ENCODE results near the gene TEX2. TPM values are rescaled to one million over a fixed set of nuclear protein-coding genes. Genes with fewer than 3 reads are reported as not detected.
"Not testable (repeated sequence)": the region's sequence is repeated elsewhere in the genome, so short reads cannot be mapped to it uniquely, and the experiment has no call there.

Gene TEX2
- total RNA-seq, 1 donor from 2014 or later: 58.0 TPM

- Histone ChIP-seq H3K36me3 (no peaks in the 10 kb centered on the region), H3K4me1 (peaks cover 63% of the 10 kb centered on the region), H3K27ac (replicated peaks) (no peak overlapping the region), H3K9me3 (replicated peaks) (peaks cover 4% of the 10 kb centered on the region), H3K4me3 (no peak overlapping the region), H3K27me3 (ENCODE audit: low read depth) (no peaks in the 10 kb centered on the region)
- DNase-seq: no peak
- no peak for TF ChIP-seq CTCF (IDR thresholded peaks at IDR 0.05; ENCODE audit: borderline replicate concordance)
- intact Hi-C loops (cut with micrococcal nuclease): no loop called here
Measured at GRCh38 chr17:64221679-64222078, 41.4 kb downstream of the TEX2 start.

GRCh38 chr17:64220604-64221003 lies 42.5 kb downstream of the TEX2 start:
- DNase-seq; H3K9me3 ChIP-seq (replicated peaks); H3K27ac ChIP-seq (replicated peaks); intact Hi-C loops (cut with micrococcal nuclease); H3K36me3 ChIP-seq; H3K27me3 ChIP-seq (ENCODE audit: low read depth); H3K4me3 ChIP-seq: not testable (repeated sequence)
- peaks cover 64% of the 10 kb centered on the region for H3K4me1 ChIP-seq

GRCh38 chr17:64219571-64219970 lies 43.5 kb downstream of the TEX2 start:
- Histone ChIP-seq H3K4me1 (peaks cover 73% of the 10 kb centered on the region), H3K36me3 (no peaks in the 10 kb centered on the region), H3K9me3 (replicated peaks) (peaks cover 4% of the 10 kb centered on the region), H3K27me3 (ENCODE audit: low read depth) (no peaks in the 10 kb centered on the region), H3K4me3 (no peak overlapping the region), H3K27ac (replicated peaks) (peak overlapping the region; percentile 55)
- no peak for TF ChIP-seq CTCF (IDR thresholded peaks at IDR 0.05; ENCODE audit: borderline replicate concordance)
- DNase-seq: no peak
- intact Hi-C loops (cut with micrococcal nuclease): no loop called here

GRCh38 chr17:64218066-64218465 lies 45.0 kb downstream of the TEX2 start:
- DNase-seq: no peak
- H3K4me3 ChIP-seq: no peak overlapping the region
- intact Hi-C loops (cut with micrococcal nuclease): no loop called here
- TF ChIP-seq CTCF (IDR thresholded peaks at IDR 0.05; ENCODE audit: borderline replicate concordance): no peak
- H3K27ac ChIP-seq (replicated peaks): peak overlapping the region; percentile 87
- H3K27me3 ChIP-seq (ENCODE audit: low read depth): no peaks in the 10 kb centered on the region
- H3K4me1 ChIP-seq: peaks cover 67% of the 10 kb centered on the region
- peaks cover 10% of the 10 kb centered on the region for H3K36me3 ChIP-seq
- peaks cover 4% of the 10 kb centered on the region for H3K9me3 ChIP-seq (replicated peaks)

- Histone ChIP-seq H3K27ac (replicated peaks) (peak overlapping the region; percentile 87), H3K9me3 (replicated peaks) (peaks cover 4% of the 10 kb centered on the region), H3K27me3 (ENCODE audit: low read depth) (no peaks in the 10 kb centered on the region), H3K4me3 (no peak overlapping the region), H3K36me3 (peaks cover 18% of the 10 kb centered on the region), H3K4me1 (peaks cover 63% of the 10 kb centered on the region)
- no peak for DNase-seq
- intact Hi-C loops (cut with micrococcal nuclease): no loop called here
- no peak for TF ChIP-seq CTCF (IDR thresholded peaks at IDR 0.05; ENCODE audit: borderline replicate concordance)
Measured at GRCh38 chr17:64217249-64217691, 45.8 kb downstream of the TEX2 start.

GRCh38 chr17:64216338-64217248 lies 46.5 kb downstream of the TEX2 start:
- Histone ChIP-seq H3K36me3 (peaks cover 24% of the 10 kb centered on the region), H3K9me3 (replicated peaks) (peaks cover 4% of the 10 kb centered on the region), H3K27ac (replicated peaks) (peak overlapping the region; percentile 87), H3K4me3 (no peak overlapping the region), H3K27me3 (ENCODE audit: low read depth) (no peaks in the 10 kb centered on the region), H3K4me1 (peaks cover 67% of the 10 kb centered on the region)
- peak; percentile 23 for TF ChIP-seq CTCF (IDR thresholded peaks at IDR 0.05; ENCODE audit: borderline replicate concordance)
- DNase-seq: peak; percentile 44
- intact Hi-C loops (cut with micrococcal nuclease): no loop called here
